GM19467 (cell line): ENCODE measurements around the gene CANT1.
"Not testable (repeated sequence)": the region's sequence is repeated elsewhere in the genome, so short reads cannot be mapped to it uniquely, and the experiment has no call there.

ENCODE experiments used
- ATAC-seq: cut with Tn5 transposase; IDR thresholded peaks from one replicate; pipeline ENCODE4 v1.9.1; 2021; ENCODE audit warnings: mild to moderate bottlenecking, moderate library complexity; ENCODE audit not compliant: unreplicated experiment

The CANT1 gene

DNA sequence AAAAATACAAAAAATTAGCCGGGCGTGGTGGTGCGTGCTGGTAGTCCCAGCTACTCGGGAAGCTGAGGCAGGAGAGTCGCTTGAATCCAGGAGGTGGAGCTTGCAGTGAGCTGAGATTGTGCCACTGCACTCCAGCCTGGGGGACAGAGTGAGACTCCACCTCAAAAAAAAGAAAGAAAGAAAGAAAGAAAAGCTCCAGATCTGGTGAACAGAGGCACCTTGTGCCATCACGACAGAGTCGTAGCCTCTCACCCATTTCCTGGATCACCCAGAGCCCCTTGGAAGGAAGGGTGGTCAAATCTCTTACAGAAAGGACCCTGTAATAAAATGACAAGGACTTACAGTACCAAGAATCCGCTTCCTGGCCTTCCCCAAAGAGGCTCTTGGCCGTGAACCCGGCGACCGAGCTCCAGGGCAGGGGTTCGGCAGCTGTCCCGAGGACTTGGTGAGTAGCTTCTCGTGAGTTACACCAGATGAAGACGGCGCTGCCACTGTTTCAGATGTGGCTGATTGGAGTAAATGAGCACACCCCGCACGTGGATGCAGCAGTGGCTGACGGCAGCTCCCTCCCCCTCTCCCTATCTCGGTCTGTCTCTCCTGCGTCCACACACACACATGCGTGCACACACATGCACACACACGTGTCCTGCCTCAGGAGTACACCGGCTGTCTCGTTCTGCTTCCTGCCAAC lies 43.3 kb downstream of the CANT1 start:
- ATAC-seq: no peak

DNA sequence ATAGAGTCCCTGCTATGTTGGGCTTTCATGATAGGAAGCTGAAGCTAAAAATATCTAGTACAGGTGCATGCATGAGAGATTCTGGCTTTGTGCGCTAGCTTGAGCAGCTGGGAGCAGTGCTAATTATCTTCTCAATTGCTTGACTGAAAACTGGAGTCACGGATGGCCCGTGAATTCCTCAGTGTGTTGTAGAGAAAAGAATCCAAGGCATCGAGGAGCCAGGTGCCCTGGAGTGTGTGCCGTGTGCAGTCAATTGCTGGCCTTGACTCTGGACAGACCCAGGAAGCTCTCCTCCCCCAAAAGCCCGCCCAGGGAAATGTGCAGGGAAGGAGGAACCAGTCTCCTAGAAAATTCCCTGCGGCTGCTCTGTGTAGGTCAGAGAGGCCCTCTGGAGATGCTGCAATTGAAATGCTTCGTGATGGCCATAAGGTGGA lies 44.1 kb downstream of the CANT1 start:
- ATAC-seq: no peak

DNA sequence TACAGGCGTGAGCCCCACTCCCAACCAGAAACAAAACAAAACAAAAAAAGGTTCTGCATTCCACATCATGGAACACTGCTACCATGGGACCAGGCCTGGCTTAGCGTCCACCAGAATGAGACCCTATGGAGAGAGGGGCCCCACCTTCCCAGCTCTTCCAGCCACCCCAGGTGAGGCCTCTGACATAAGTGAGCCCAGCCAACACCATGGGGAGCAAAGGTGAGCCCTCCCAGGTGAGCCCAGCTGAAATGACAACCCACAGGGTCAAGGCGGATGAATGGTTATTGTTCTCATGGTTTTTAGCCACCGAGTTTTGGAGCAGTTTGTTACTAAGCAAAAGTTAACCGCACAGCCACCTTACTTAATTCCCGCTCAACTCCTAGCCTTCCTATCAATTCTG lies 46.2 kb downstream of the CANT1 start:
- no peak for ATAC-seq

DNA sequence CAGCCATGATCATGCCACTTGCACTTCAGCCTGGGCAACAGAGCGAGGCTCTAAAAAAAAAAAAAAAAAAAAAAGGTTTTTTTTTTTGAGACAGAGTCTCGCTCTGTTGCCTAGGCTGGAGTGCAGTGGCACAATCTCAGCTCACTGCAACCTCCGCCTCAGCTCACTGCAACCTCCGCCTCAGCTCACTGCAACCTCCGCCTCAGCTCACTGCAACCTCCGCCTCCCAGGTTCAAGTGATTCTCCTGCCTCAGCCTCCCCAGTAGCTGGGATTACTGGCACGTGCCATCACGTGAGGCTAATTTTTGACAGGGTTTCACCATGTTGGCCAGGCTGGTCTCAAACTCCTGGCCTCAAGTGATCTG lies 46.6 kb downstream of the CANT1 start:
- not testable (repeated sequence) for ATAC-seq

DNA sequence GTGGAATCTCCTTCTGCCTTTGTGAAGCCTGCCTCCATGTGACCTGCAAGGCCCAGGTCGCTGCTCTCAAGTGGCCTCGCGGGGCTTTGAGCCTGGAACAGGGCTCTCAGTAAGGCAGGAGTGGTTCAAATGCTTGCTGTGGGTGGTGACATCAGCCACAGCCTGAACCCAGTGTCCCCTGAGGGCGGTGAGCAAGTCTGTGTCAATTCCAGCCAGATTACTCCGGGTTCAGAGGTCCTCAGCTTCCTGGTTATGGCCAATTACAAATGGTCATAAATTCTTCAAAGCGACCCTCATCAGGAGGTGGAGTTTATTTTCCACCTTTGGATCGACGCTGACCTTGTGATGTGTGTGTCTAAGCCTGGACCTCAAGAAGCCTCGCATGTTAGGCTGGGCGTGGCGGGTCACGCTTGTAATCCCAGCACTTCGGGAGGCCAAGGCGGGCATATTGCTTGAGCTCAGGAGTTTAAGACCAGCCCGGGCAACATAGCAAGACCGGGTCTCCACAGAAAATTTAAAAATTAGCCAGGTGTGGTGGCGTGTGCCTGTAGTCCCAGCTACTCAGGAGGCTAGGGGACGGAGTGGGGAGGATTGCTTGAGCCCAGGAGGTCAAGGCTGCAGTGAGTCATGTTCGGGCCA lies 47.1 kb downstream of the CANT1 start:
- no peak for ATAC-seq

DNA sequence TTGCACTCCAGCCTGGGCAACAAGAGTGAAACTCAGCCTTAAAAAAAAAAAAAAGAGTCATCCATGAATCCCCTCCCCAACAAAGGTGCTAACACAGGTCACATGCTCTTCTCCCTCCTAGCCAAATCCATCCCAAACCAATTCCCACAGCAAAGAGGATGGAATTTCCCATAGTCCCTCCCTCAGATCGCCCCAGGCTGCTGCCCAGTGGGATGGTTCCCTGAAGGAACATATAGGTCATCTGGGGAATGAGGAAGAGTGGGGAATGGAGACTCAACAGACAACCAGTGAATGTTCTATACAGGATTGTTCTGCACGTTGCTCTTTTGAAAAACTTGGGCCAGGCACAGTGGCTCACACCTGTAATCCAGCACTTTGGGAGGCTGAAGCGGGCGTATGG lies 48.0 kb downstream of the CANT1 start:
- ATAC-seq: no peak

DNA sequence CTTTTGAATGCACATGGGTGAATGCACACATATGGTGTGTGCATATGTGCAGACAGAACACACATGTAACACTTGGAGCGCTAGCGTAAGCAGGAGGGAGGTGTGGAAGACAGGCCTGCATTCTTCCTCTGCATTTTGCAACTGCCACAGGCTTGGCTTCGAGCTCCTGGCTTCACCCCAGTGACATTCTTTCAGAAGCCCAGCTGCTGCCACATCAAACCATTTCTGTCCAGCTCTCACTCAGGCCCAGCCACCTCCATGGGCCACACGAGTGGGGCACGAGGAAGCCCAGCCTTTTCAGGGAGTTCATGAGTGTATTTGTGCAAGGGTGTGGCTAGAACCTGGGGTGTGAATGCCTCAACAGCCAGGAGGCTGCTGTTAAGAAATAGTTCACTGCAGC lies 48.6 kb downstream of the CANT1 start:
- ATAC-seq: no peak

DNA sequence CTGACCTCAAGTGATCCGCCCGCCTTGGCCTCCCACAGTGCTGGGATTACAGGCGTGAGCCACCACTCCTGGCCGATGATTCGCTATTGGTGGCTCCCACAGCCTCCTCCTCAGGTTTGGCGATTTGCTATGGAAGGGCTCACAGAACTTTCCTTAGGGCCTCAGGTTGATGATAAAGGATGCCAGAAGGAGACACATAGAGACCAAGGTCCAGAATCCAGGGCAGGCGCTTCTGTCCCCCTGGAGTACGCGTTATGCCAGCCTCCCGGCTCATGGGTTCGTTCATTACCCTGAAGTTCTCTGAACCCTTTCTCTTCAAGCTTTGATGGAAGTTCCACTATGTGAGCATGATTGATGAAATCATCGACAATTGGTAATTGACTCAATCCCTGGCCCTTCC lies 49.8 kb downstream of the CANT1 start:
- no peak for ATAC-seq

DNA sequence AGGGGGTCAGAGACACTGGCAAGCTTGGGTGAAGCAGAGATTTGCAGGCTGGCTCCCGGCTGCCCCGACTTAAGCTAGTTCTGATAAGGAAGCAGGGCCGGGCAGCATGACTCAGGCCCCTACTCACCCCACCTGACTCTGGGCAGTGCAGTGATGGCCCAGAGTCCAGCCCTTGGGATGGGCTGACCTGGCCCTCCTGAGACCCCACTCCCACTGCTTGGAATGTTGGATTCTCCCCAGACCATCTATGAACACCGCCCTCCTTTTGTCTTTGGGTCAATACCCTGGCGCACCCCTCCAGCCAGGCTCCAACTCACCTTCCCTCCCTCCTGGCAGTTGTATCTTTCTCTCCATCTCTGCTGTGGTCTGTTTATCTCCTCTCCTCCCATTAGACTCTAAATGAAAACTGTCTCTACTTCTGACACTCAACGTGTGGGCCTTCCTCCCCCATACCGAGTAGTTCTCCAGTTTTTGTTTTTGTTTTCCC lies 50.9 kb downstream of the CANT1 start:
- no peak for ATAC-seq

DNA sequence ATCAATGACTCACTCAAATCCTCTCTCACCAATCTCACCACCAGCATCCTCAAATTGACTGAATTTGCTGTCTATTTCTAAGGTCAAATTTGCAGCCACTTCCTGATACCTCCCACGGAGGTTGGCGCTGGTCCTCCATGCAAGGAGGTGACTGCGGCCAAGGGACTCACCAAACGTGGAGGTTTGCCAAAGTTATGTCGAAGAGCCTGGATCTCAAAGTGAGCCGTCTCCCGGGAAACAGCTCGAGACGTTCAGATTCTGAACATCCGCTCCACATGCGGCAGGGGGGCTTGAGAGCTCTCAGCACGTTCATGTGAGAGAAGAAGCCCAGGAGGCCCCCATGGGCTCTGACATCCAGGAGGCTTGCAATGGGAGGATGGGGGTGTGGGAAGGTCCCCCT lies 52.4 kb downstream of the CANT1 start:
- ATAC-seq: no peak

DNA sequence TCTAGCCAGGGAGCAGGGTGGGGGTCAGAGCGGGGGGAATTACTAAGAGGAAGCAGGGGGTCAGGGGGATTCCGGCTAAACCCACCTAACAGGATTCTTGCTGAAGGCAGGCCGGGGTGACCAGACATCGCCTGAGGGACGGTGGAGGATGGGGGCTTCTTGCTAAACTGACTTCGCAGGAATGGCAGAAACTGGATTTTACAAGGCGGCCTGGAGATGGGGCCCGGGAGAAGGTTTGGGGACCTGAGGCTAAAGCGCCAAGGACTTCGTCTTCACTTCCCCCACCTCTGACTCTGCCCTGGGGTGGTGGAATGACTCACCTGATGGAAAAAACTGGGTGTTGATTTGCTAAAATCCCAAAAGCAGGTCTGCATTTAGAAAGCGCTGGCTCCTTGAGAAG lies 53.3 kb downstream of the CANT1 start:
- no peak for ATAC-seq

DNA sequence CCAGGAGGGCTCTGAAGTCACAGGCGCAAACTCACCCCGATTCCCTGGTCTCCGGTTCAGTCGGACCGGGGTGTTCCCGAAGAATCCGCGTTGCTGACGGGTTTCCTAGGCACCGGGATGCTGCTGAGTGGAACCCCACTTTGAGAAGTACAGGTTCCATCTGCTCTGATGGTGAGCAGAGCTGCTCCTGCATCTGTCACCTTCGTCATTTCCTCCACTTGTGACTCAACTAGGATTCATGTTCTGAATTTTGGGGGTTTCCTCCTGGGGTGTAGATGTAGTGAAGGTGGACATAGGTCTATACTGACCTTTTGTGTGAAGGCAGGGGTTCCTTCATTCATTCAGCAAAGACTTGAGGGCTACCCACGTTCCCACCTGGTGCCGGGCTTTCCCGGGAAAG lies 54.9 kb downstream of the CANT1 start:
- no peak for ATAC-seq

DNA sequence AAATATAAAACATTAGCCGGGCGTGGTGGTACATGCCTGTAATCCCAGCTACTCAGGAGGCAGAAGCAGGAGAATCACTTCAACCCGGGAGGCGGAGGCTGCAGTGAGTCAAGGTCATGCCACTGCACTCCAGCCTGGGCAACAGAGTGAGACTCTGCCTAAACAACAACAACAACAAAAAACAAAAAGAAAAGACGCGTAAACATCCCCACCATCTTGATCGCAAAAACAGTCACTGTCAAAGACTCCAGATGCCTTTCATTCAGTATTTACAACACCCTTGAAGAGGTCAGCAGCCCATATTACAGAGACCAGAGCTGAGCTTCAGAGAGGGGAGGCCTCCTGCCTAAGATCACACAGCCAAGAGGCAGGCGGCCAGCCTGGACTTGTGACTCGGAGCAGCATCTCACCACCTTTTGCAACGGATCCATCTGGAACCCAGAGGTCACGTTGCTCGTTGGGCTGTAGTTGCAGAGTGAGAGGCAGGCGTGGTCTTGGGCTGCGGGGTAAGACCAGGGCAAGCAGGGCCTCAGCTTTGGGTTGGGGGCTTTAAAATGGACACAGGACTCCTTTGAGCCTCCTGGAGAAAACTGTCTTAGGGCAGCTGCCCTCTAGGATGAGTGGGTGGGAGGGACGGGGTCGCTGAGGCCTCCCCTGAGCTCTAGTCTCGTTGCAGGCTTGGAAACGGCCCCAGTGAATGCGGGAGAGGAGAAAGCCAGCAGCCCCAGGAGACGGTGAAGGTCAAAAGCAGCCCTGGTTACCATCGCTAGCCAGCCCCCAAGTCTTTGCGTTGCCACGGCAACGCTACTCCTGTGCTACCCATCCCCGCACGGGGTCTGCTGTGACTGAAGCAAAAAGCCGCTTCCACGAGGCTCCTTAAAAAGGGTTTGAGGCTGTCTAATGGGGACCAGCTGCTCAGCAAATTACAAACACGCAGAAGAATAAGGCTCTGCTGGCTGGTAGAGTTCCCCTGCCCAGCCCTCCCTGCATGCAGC lies 55.9 kb downstream of the CANT1 start:
- no peak for ATAC-seq

DNA sequence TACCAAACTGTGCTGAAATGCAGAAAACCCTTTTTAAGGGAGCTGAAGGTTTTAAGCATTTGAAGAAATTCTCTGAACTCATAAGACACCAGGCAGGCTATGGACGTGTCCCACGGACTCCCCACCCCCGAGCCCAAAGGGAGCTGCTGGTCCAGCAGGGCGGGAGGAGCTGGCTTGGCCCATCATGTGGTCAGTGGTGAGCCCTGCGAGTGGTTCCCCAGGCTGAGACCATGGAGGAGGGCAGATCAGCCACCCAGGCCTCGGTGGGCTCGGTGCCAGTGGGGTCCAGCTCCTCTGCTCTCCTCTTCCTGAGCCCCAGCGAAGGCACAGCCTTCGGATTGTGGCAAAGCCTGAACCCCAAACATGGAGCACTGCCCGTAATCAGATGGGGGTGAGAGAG lies 56.9 kb downstream of the CANT1 start:
- ATAC-seq: no peak

DNA sequence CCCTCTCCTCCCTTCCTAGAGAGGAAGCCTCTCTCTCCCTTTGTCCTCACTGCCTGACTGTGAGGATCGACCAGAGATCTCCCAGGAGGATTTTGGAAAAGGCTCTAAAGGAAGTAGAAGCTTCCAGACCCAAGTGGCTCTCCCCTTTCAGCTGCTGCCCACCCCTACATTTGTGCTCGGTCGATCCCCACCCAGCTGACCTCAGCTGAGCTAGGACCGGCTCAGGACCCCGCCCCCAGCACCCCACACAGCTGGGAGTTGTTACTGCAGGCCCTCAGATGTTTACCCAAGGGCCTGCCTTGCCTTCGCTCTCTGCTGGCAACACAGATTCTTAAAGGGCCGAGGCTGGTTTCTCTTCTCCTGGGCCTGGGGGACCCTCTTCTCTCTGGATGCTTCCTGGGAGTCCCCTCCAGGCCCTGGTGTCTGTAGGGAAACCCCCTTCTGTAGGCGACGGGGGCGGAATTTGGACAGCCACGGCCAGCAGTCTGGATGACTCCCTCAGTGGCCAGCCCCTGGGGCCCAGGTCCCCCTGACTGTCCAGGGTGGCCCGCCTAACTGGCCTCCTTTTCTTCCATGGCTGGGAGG lies 57.5 kb downstream of the CANT1 start:
- no peak for ATAC-seq

DNA sequence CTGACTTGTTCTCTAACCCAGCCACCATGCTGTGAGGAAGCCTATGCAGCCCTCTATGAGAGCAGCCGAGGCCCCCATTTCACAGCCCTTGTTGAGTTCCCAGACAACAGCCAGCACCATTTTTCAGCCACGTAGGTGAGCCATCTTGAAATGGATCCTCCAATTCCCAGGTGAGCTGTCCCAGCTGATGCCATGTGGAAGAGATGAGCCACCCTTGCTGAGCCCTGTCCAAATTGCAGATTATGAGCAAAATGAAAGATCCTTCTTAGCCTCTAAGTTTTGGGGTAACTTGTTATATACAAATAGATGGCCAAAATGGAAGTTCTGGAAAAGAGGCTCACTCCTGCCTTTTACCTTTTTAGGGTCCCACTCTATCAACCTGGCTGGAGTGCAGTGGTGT lies 58.7 kb downstream of the CANT1 start:
- no peak for ATAC-seq

DNA sequence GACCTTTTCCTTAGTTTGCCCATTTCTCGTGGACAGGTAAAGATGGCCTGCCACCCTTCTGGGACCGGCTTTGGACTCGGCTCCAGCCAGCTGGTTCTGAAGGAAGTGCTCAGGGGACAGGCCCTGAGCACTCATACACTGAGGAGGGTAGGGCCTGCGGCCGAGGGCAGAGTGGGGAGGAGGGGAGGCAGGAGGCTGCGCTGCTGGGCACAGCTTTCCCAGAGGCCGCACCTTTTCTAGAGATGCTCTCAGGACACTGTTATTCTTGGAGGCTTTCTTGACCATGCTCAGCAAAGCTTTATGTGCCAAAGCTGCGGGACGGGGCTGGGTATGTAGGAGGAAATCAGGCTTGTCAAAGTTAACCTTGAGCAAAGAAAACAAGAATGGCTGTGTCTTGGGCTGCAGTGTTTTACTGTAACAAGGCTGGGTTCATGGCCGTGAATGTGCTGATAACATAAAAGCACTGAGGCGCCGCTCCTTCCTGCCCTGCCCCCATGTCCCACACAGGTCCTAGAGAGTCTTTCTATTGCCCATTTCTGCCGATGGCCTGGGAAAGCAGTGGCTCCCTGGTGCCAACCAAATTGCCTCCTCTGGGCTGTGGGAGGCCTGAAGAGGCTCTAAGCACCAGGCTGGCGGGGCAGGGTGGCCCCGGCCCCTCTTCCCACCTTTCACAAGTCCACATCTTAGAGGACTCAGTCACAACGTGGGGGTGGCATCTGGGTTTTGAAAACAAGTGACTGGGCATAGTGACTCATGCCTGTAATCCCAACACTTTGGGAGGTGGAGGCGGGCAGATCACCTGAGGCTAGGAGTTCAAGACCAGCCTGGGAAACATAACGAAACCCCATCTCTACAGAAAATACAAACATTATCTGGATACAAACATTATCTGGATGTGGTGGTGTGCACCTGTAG lies 62.1 kb downstream of the CANT1 start:
- no peak for ATAC-seq

DNA sequence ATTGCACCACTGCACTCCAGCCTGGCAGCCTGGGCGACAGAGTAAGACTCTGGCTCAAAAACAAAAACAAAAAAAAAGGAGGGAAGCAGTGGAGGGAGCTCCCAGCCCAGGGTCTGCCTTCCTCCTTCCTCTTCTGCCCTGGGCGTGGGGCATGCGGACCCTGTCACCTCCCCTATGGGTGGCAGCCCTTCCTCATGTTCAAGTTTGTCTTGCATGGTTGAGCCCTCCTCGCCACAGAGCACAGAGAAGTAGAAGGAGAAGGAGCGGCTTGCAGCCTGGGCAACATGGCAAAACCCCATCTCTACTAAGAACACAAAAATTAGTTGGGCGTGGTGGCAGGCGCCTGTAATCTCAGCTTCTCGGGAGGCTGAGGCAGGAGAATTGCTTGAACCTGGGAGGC lies 62.9 kb downstream of the CANT1 start:
- ATAC-seq: no peak

DNA sequence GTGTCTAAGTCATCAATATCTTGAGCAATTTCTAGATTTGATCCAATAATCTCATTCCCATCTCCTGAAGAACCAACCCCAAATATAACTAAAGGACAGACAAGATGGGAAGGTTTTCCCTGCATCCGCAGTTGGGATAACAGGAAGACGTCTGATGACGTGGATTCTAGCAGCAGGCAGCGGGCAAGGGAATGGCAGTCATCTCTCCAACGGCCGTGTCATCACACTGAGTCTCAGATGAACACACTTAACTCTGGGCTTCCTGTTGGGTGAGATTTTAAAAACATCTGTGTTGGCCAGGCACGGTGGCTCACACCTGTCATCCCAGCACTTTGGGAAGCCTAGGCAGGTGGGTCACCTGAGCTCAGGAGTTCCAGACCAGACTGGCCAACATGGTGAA lies 63.4 kb downstream of the CANT1 start:
- ATAC-seq: no peak

DNA sequence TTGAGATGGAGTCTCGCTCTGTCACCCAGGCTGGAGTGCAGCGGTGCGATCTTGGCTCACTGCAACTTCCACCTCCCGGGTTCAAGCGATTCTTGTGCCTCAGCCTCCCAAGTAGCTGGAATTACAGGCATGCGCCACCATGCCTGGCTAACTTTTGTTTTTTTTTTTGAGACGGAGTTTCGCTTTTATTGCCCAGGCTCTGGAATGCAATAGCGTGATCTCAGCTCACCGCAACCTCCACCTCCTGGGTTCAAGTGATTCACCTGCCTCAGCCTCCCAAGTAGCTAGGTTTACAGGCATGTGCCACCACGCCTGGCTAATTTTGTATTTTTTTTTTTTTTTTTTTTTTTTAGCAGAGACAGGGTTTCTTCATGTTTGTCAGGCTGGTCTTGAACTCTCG lies 64.1 kb downstream of the CANT1 start:
- ATAC-seq: not testable (repeated sequence)
